ENCODE measurements around the gene TCF4.

TCF4 gene

DNA sequence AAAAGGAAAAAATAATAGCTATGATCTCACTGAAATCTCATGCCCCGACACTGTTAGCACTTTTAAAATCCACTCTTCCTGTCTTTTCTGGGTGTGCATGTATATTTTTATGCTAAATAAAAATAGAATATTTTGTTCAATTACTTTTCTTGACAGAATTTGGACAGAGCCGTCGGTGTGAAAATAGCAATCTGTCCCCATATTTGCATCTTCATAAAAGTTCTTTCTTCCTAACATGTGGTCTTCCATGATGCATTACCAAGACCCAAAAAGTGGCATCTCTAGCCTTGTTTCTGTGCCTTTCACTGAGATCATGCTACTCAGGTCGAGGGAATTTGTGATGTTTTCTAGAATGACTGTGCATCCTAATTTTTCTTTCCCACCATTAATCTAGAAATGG, 329.9 kb downstream of the TCF4 start:
- DNase-seq (ENCODE audit: extremely low spot score), result no peak
- TF ChIP-seq L3MBTL2 (conservative IDR thresholded peaks at IDR 0.05) (no peak), SP1 (IDR thresholded peaks at IDR 0.05) (no peak), ELF4 (IDR thresholded peaks at IDR 0.05) (no peak), SUZ12 (IDR thresholded peaks at IDR 0.05) (no peak), ARNT (IDR thresholded peaks at IDR 0.05) (no peak), ZNF384 (IDR thresholded peaks at IDR 0.05) (no peak), FOXK2 (IDR thresholded peaks at IDR 0.05) (no peak), FOXM1 (IDR thresholded peaks at IDR 0.05; ENCODE audit: borderline replicate concordance) (no peak), PKNOX1 (IDR thresholded peaks at IDR 0.05) (no peak), FOXA1 (IDR thresholded peaks at IDR 0.05) (no peak), CTBP1 (IDR thresholded peaks at IDR 0.05; ENCODE audit: borderline replicate concordance) (no peak), BHLHE40 (IDR thresholded peaks at IDR 0.05; ENCODE audit: borderline replicate concordance) (no peak), NFRKB (IDR thresholded peaks at IDR 0.05) (no peak), TARDBP (IDR thresholded peaks at IDR 0.05) (no peak), HDGF (IDR thresholded peaks at IDR 0.05; ENCODE audit: borderline replicate concordance) (no peak)
- POLR2A ChIA-PET, result no interaction called here
- CTCF ChIA-PET, result no interaction called here

GRCh38 chr18:55256929-55257289, 331.1 kb downstream of the TCF4 start:
- ChIA-PET POLR2A (no interaction called here), CTCF (no interaction called here)
- DNase-seq (ENCODE audit: extremely low spot score), result no peak
- TF ChIP-seq LEF1 (IDR thresholded peaks at IDR 0.05; ENCODE audit: borderline replicate concordance), result no peak
- no peak for TF ChIP-seq PKNOX1 (IDR thresholded peaks at IDR 0.05)
- no peak for TF ChIP-seq ZNF384 (IDR thresholded peaks at IDR 0.05)
- no peak for TF ChIP-seq SP1 (IDR thresholded peaks at IDR 0.05)
- TF ChIP-seq FOXK2 (IDR thresholded peaks at IDR 0.05), result no peak
- no peak for TF ChIP-seq NFRKB (IDR thresholded peaks at IDR 0.05)
- no peak for TF ChIP-seq SUZ12 (IDR thresholded peaks at IDR 0.05)
- no peak for TF ChIP-seq FOXA1 (IDR thresholded peaks at IDR 0.05)

DNA sequence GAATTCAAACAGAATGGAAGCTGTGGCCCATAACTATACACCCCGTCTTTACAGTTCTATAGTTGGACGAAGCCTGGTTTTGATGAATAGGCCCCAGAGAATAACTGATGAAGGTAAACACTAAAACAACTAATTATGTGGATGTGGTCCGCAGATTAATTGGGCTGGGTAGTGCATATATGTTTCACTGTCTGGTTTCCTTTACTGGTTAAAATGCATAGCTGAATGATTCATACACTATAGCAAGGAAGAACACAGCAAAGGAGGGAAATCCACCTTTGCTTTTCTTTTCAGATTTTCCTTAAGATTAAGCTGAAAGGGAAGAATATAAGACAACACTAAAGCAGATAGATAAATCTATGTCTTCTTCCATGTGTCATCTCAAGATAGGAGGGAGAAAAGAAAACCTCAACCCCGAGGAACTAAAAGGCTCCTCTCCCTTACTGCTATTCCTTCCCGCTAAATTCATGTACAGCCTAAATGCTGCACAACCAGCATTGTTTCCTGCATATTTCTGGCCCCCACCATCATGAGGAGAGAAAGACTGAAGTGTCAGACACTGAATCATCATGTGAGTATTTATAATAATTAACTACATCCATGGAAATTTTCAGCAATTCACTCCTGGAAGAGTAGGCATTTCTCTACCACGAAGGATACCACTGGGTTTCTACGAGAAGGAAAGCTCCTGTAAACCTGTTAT, 331.6 kb downstream of the TCF4 start:
- ChIA-PET CTCF (no interaction called here), POLR2A (no interaction called here)
- no peak for DNase-seq (ENCODE audit: extremely low spot score)
- TF ChIP-seq ARNT (IDR thresholded peaks at IDR 0.05), result no peak
- TF ChIP-seq FOXK2 (IDR thresholded peaks at IDR 0.05), result no peak
- TF ChIP-seq FOXM1 (IDR thresholded peaks at IDR 0.05; ENCODE audit: borderline replicate concordance), result no peak

- ChIA-PET CTCF (no interaction called here), POLR2A (no interaction called here)
- TF ChIP-seq ELF4 (IDR thresholded peaks at IDR 0.05), result no peak
- no peak for TF ChIP-seq PKNOX1 (IDR thresholded peaks at IDR 0.05)
- no peak for TF ChIP-seq L3MBTL2 (conservative IDR thresholded peaks at IDR 0.05)
- no peak for TF ChIP-seq BHLHE40 (IDR thresholded peaks at IDR 0.05; ENCODE audit: borderline replicate concordance)
- TF ChIP-seq SUZ12 (IDR thresholded peaks at IDR 0.05), result no peak
- TF ChIP-seq TARDBP (IDR thresholded peaks at IDR 0.05), result no peak
- TF ChIP-seq FOXA1 (IDR thresholded peaks at IDR 0.05), result no peak
- no peak for TF ChIP-seq LEF1 (IDR thresholded peaks at IDR 0.05; ENCODE audit: borderline replicate concordance)
- TF ChIP-seq ZNF384 (IDR thresholded peaks at IDR 0.05), result no peak
- TF ChIP-seq HDGF (IDR thresholded peaks at IDR 0.05; ENCODE audit: borderline replicate concordance), result no peak
- TF ChIP-seq SP1 (IDR thresholded peaks at IDR 0.05), result no peak
- no peak for TF ChIP-seq CTBP1 (IDR thresholded peaks at IDR 0.05; ENCODE audit: borderline replicate concordance)
- no peak for TF ChIP-seq FOXK2 (IDR thresholded peaks at IDR 0.05)
- no peak for TF ChIP-seq NFRKB (IDR thresholded peaks at IDR 0.05)
- TF ChIP-seq FOXM1 (IDR thresholded peaks at IDR 0.05; ENCODE audit: borderline replicate concordance), result no peak
- no peak for DNase-seq (ENCODE audit: extremely low spot score)
These were observed 334.2 kb downstream of the TCF4 start for GRCh38 chr18:55253814-55254213.

GRCh38 chr18:55252901-55253300, 335.1 kb downstream of the TCF4 start:
- CTCF ChIA-PET, result no interaction called here
- no peak for DNase-seq (ENCODE audit: extremely low spot score)
- POLR2A ChIA-PET, result no interaction called here
- TF ChIP-seq LEF1 (IDR thresholded peaks at IDR 0.05; ENCODE audit: borderline replicate concordance) (no peak), ZNF384 (IDR thresholded peaks at IDR 0.05) (no peak), SP1 (IDR thresholded peaks at IDR 0.05) (no peak), ARNT (IDR thresholded peaks at IDR 0.05) (no peak), PKNOX1 (IDR thresholded peaks at IDR 0.05) (no peak), HDGF (IDR thresholded peaks at IDR 0.05; ENCODE audit: borderline replicate concordance) (no peak), CTBP1 (IDR thresholded peaks at IDR 0.05; ENCODE audit: borderline replicate concordance) (no peak), TARDBP (IDR thresholded peaks at IDR 0.05) (no peak), FOXA1 (IDR thresholded peaks at IDR 0.05) (no peak), FOXM1 (IDR thresholded peaks at IDR 0.05; ENCODE audit: borderline replicate concordance) (no peak)

DNA sequence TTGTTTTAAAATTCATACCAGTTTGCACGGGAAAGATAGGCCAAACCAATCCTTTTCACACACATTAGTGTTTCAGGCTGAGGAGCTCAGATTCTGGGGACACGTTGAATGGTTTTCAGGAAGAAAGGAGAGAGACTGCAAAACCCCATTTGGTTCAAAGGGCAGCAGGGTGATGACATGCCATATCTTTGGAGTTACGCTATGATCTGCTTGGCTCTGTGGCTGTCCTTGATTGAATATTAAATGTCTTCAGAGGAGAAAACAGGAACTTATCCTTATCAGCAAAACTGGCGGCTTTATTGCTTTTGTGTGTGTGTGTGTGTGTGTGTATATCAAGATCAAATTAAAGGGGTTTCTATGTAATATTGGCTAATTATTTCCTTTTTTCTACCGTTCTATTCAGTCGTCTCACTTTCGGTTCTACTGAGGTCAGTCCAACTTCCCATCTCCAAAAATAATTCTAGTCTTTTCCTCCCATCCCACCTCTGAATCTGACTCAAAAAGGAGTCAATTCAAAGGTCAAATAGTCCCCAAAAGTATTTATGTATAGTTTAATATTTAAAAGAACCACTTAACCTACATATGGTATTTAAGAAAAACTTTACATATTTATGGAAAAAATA, 335.8 kb downstream of the TCF4 start:
- POLR2A ChIA-PET, result no interaction called here
- TF ChIP-seq L3MBTL2 (conservative IDR thresholded peaks at IDR 0.05) (no peak), CTBP1 (IDR thresholded peaks at IDR 0.05; ENCODE audit: borderline replicate concordance) (no peak), SP1 (IDR thresholded peaks at IDR 0.05) (no peak)
- DNase-seq (ENCODE audit: extremely low spot score), result no peak
- CTCF ChIA-PET, result interaction anchor here (0.6 kb wide), 1 partner anchor 12 kb away, joined by 3 read pairs; no protein-coding TSS in a partner anchor

Data from HEK293T (cell line).